OCI-LY1 (cell line): ENCODE measurements around the gene DRC7.

Experiments used
- CTCF ChIP-seq: fragments of 200-600 bp; sonication (generic), shearing (Covaris generic); IDR thresholded peaks from 2 replicates; pipeline ENCODE4 v1.5.1; 2017; ENCODE audit warnings: mild to moderate bottlenecking, antibody characterized with exemption, low read length, moderate library complexity, mixed read lengths
- EZH2 ChIP-seq: fragments of 200-600 bp; sonication (generic), shearing (Covaris generic); IDR thresholded peaks from 2 replicates; pipeline ENCODE4 v1.8.0; 2017; ENCODE audit warnings: borderline replicate concordance, mixed run types, mild to moderate bottlenecking, antibody characterized with exemption, low read length, moderate library complexity, mixed read lengths

DNA sequence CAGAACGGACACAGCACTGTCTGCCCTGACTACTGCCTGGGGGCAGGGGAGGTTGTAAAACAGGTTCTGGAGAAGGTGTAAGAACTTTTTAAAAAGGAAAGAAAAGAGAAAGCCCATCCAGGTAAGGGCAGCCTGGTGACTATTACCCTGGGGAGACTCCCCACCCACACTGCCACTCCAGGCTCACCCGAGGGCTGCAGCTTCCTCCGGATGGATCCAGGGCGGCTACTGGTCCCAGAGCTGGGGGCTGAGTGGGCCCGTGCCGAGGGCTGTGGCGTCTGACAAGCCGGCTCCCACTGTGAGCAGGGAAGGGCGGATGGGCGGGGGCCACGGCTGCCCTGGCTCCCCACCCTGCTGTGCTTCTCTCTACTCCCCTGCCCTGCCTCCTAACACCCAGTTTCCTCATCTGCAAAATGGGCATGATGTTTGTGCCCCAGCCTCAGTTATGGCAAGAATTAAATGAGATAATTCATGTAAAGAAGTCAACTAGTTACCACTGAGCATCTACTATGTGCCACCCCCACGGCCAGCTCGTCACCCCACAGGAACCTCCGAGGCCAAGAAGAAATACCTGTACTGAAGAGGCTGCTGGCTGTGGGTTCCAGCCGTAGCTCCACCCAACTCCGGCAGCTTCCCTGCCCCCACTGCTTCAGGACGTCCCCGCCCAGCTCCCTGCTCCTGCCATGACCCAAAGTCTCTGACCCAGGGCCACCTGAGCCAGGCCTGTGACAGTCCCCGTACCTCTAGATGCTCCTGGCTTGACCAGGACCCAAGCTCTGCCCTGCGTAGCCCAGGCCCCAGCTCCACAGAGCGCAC, 65.1 kb downstream of the DRC7 start:
- TF ChIP-seq CTCF (no peak), EZH2 (no peak)
